Kidney (tissue), 14 donors: ENCODE data around the gene PCDHA11. TPM values are rescaled to one million over a fixed set of nuclear protein-coding genes. Genes with fewer than 3 reads are reported as not detected.

Experiments
- DNase-seq, 5 donors: peaks; one replicate each; pipeline ENCODE4 v3.0.0-alpha.2; 2013 to 2020
- FAIRE-seq: peaks from 2 replicates; lab custom pipeline; 2012; peaks lifted over from hg19 to GRCh38; lab: Jason Lieb, UNC
- H3K27ac ChIP-seq, 2 donors: one replicate each; pipeline ENCODE4 v1.7.0; 2013; ENCODE audit warnings: low read depth in 2 of 2, low read length in 2 of 2, inconsistent platforms in 1 of 2
- H3K27me3 ChIP-seq: one replicate; pipeline ENCODE4 v1.7.1; 2013; ENCODE audit warnings: low read length, inconsistent platforms; ENCODE audit not compliant: control insufficient read depth, insufficient read depth
- H3K36me3 ChIP-seq, 3 donors: one replicate each; pipeline versions ENCODE4 v1.7.0 to v1.7.1; 2013; ENCODE audit warnings: low read length in 3 of 3, control low read depth in 1 of 3, inconsistent platforms in 1 of 3; ENCODE audit not compliant: insufficient read depth in 3 of 3, control insufficient read depth in 2 of 3
- H3K4me1 ChIP-seq, 3 donors: one replicate each; pipeline versions ENCODE4 v1.7.0 to v1.7.1; 2013; ENCODE audit warnings: low read length in 3 of 3, inconsistent platforms in 1 of 3, low read depth in 1 of 3; ENCODE audit not compliant: control insufficient read depth in 2 of 3, insufficient read depth in 2 of 3
- H3K4me3 ChIP-seq, 3 donors: one replicate each; pipeline versions ENCODE4 v1.7.0 to v1.8.1; 2013; ENCODE audit warnings: low read length in 3 of 3, control low read depth in 1 of 3, inconsistent platforms in 1 of 3
- H3K9ac ChIP-seq, 3 donors: one replicate each; pipeline versions ENCODE4 v1.7.0 to v1.7.1; 2013; ENCODE audit warnings: low read length in 3 of 3, control low read depth in 1 of 3, inconsistent platforms in 1 of 3
- H3K9me3 ChIP-seq, 3 donors: one replicate each; pipeline versions ENCODE4 v1.7.0 to v1.7.1; 2013; ENCODE audit warnings: low read length in 3 of 3, control low read depth in 1 of 3, inconsistent platforms in 1 of 3; ENCODE audit not compliant: control insufficient read depth in 2 of 3, insufficient read depth in 1 of 3
- CTCF ChIP-seq: IDR thresholded peaks from 3 replicates; pipeline ENCODE4 v1.5.1; 2012; ENCODE audit warnings: mild to moderate bottlenecking, moderate library complexity, borderline replicate concordance; ENCODE audit not compliant: insufficient read depth; ENCODE audit errors: extremely low read depth
- intact Hi-C: fragments of 100-400 bp; cut with DNase I; formaldehyde crosslinking; loops from one replicate; pipeline ENCODE4 v1.11.1; 2022
- polyA plus RNA-seq: library from polyadenylated mRNA; stranded (reverse); fragments of 350-450 nt; fragmentation: Illumina TruSeq; extraction: RNeasy Lipid Tissue Mini Kit (QIAGEN cat#74804); gene quantifications from one replicate; pipeline ENCODE4 v1.2.3, GENCODE V29; 2014; ENCODE audit warnings: low read depth, low replicate concordance; ENCODE audit not compliant: insufficient read depth
- total RNA-seq: library from RNA; stranded (reverse); fragmentation: NEBNext Ultra II Directional; extraction: Animal tissue kit (Norgen Biotek cat#: 25700); gene quantifications from one replicate; pipeline ENCODE4 v1.2.1, GENCODE V29; 2021
- donor health status: control.
- donor health status: control.
- donor health status: control.
- donor health status: control.
- donor health status: control.
- donor health status: DM: yes; HTN: yes; CAD: no.
- donor health status: Normal renal cell carcinoma (clear cell type).

The PCDHA11 gene
- total and polyA plus RNA-seq, 2 donors from 2014 or later = 0.77 to 2.0 TPM

- intact Hi-C loops = no loop called here
- H3K9ac ChIP-seq = no peak within 1 kb of the TSS
- peak within 1 kb of the TSS in 2 of 3 donors; percentile 37 to 44 for H3K4me3 ChIP-seq
- no peaks in the 10 kb centered on the region for H3K27me3 ChIP-seq
- DNase-seq = peak in 2 of 5 donors; percentile 1 to 9
- no peaks in the 10 kb centered on the region for H3K4me1 ChIP-seq
- no peak within 1 kb of the TSS for H3K27ac ChIP-seq
- H3K36me3 ChIP-seq = no peaks in the 10 kb centered on the region
- no peak for FAIRE-seq
- peaks cover 1 to 11% (median 8%) of the 10 kb centered on the region in 3 donors for H3K9me3 ChIP-seq
- TF ChIP-seq CTCF = peak; percentile 20
Measured at GRCh38 chr5:140881889-140882590, 13.3 kb downstream of the PCDHA11 start, which contains the start of gene PCDHA13. Gene PCDHA13, plus strand, starts transcription at chr5:140882124. Its CDS starts 145 bp downstream, at chr5:140882269.

- Histone ChIP-seq H3K36me3 (no peaks in the 10 kb centered on the region), H3K4me1 (no peaks in the 10 kb centered on the region), H3K27ac (no peak overlapping the region), H3K27me3 (no peaks in the 10 kb centered on the region), H3K9me3 (peaks cover 1 to 11% (median 8%) of the 10 kb centered on the region in 3 donors), H3K4me3 (peak overlapping the region in 1 of 3 donors; percentile 44), H3K9ac (no peak overlapping the region)
- FAIRE-seq (no peak), DNase-seq (no peak)
- intact Hi-C loops = no loop called here
- no peak for TF ChIP-seq CTCF
Measured at GRCh38 chr5:140882591-140882899, 13.8 kb downstream of the PCDHA11 start.

GRCh38 chr5:140883373-140883772 lies 14.6 kb downstream of the PCDHA11 start:
- TF ChIP-seq CTCF = no peak
- no peak overlapping the region for H3K9ac ChIP-seq
- no peaks in the 10 kb centered on the region for H3K27me3 ChIP-seq
- DNase-seq = no peak
- H3K27ac ChIP-seq = no peak overlapping the region
- H3K36me3 ChIP-seq = no peaks in the 10 kb centered on the region
- H3K4me3 ChIP-seq = no peak overlapping the region
- H3K9me3 ChIP-seq = peaks cover 1 to 11% (median 8%) of the 10 kb centered on the region in 3 donors
- H3K4me1 ChIP-seq = no peaks in the 10 kb centered on the region
- FAIRE-seq = no peak
- intact Hi-C loops = no loop called here
